Measurements from ENCODE around the gene NFATC1. TPM values are rescaled to one million over a fixed set of nuclear protein-coding genes. Genes with fewer than 3 reads are reported as not detected.

Gene NFATC1
- total RNA-seq, 1 donor from 2014 or later, result 18.3 TPM

DNA sequence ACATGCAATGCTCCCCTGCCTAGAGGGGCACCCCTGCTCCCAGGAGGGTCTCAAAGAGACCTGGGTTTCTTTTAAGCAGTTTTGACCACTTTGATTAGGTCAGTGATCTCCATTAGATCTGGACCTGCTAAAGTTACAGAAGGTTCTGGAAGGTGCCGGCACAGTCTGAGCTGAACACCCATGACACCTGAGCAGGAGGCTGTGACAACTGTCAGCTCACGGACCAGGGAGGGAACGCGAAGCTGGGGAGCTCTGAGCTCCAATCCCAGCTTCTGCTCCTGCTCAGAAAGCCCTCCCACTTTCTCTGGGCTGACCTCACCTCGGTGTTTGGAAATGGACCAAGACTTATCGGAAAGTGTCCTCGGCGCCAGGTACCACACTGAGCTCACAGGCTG, 113.8 kb downstream of the NFATC1 start:
- intact Hi-C loops (cut with micrococcal nuclease), result no loop called here
- H3K4me3 ChIP-seq, result no peak overlapping the region
- peaks cover 36% of the 10 kb centered on the region for H3K4me1 ChIP-seq
- no peak for DNase-seq
- no peak for TF ChIP-seq CTCF (IDR thresholded peaks at IDR 0.05; ENCODE audit: borderline replicate concordance)
- H3K27me3 ChIP-seq (ENCODE audit: low read depth), result no peaks in the 10 kb centered on the region
- peaks cover 7% of the 10 kb centered on the region for H3K36me3 ChIP-seq
- no peak overlapping the region for H3K27ac ChIP-seq (replicated peaks)
- H3K9me3 ChIP-seq (replicated peaks), result no peaks in the 10 kb centered on the region

DNA sequence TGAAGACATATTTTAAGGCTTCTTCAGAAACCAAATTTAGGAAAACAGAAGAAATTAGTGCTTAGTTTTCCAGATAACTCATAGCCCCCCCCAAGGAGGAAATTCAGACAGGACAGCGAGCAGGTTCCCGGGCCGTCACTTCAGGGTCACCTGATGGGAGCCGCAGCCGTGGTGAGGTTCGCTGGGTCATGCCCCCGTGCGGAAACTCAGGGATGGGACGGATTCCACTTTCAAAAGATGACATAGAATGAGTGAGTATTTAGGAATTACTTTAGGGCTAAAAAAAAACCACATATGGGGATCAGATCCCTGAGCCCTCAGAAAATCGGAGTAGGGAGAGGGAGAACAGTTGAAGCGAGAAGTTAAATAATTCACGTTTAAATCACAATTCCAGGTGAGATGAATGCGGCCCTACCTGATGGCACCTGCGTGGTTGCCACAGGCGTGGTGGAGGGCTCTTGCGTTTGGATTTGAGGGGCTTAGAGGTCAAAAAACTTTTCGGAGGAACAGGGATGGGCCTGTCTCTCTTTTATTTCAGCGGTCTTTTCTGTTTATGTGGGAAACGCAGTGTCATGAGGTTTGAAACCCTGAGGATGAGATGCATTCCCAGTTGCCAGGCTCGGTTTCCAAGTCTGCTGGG, 114.4 kb downstream of the NFATC1 start:
- DNase-seq, result no peak
- intact Hi-C loops (cut with micrococcal nuclease), result no loop called here
- Histone ChIP-seq H3K36me3 (peaks cover 7% of the 10 kb centered on the region), H3K27ac (replicated peaks) (no peak overlapping the region), H3K4me3 (no peak overlapping the region), H3K4me1 (peaks cover 36% of the 10 kb centered on the region), H3K9me3 (replicated peaks) (no peaks in the 10 kb centered on the region), H3K27me3 (ENCODE audit: low read depth) (no peaks in the 10 kb centered on the region)
- no peak for TF ChIP-seq CTCF (IDR thresholded peaks at IDR 0.05; ENCODE audit: borderline replicate concordance)

DNA sequence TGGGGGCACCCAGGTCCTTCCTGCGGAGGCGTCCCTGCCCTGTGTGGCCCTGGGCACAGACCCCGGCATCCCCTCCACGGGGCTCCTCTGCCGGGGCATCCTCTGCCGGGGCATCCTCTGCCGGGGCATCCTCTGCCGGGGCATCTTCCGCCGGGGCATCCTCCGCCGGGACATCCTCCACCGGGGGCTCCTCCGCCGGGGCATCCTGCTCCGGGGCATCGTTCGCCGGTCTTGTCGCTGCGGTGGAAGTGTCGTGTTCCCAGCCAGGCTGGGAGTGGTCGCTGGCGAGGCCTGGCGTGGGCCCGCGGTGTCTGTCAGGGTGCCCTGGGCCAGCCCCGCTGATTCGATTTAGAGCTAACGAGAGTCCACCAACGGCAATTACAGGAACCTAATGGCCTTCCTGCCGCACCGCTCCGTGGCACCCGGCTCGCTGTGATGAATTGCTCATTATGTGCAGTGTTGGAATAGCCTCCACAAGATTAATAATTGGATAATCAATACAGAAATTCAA, 115.1 kb downstream of the NFATC1 start:
- Histone ChIP-seq H3K27me3 (ENCODE audit: low read depth) (no peaks in the 10 kb centered on the region), H3K36me3 (peaks cover 7% of the 10 kb centered on the region), H3K4me3 (no peak overlapping the region), H3K4me1 (peaks cover 34% of the 10 kb centered on the region), H3K27ac (replicated peaks) (no peak overlapping the region), H3K9me3 (replicated peaks) (no peaks in the 10 kb centered on the region)
- no peak for TF ChIP-seq CTCF (IDR thresholded peaks at IDR 0.05; ENCODE audit: borderline replicate concordance)
- DNase-seq, result no peak
- intact Hi-C loops (cut with micrococcal nuclease), result no loop called here

GRCh38 chr18:79511271-79511670, 115.5 kb downstream of the NFATC1 start:
- H3K9me3 ChIP-seq (replicated peaks), result no peaks in the 10 kb centered on the region
- DNase-seq, result no peak
- H3K36me3 ChIP-seq, result peaks cover 7% of the 10 kb centered on the region
- H3K4me1 ChIP-seq, result peaks cover 29% of the 10 kb centered on the region
- TF ChIP-seq CTCF (IDR thresholded peaks at IDR 0.05; ENCODE audit: borderline replicate concordance), result no peak
- H3K27ac ChIP-seq (replicated peaks), result no peak overlapping the region
- no peak overlapping the region for H3K4me3 ChIP-seq
- H3K27me3 ChIP-seq (ENCODE audit: low read depth), result no peaks in the 10 kb centered on the region
- intact Hi-C loops (cut with micrococcal nuclease), result no loop called here

- TF ChIP-seq CTCF (IDR thresholded peaks at IDR 0.05; ENCODE audit: borderline replicate concordance), result no peak
- no peak for DNase-seq
Observed at GRCh38 chr18:79511671-79512301, 116.1 kb downstream of the NFATC1 start.

More at GRCh38 chr18:79511671-79512301, 116.1 kb downstream of the NFATC1 start:
- Histone ChIP-seq H3K27ac (replicated peaks) (no peak overlapping the region), H3K27me3 (ENCODE audit: low read depth) (no peaks in the 10 kb centered on the region), H3K9me3 (replicated peaks) (no peaks in the 10 kb centered on the region), H3K4me1 (peaks cover 24% of the 10 kb centered on the region), H3K4me3 (no peak overlapping the region), H3K36me3 (peaks cover 7% of the 10 kb centered on the region)
- intact Hi-C loops (cut with micrococcal nuclease), result no loop called here

Data from left ventricle myocardium inferior (tissue), 1 donor.